HepG2 (cell line): ENCODE results near the gene URGCP. TPM values are rescaled to one million over a fixed set of nuclear protein-coding genes. Genes with fewer than 3 reads are reported as not detected.

Source experiments
- ADNP ChIP-seq: sonication (generic); formaldehyde crosslinking; IDR thresholded peaks from 2 replicates; pipeline ENCODE4 v1.4.0; 2020; ENCODE audit warnings: missing genetic modification reagents
- CEBPB ChIP-seq: IDR thresholded peaks from 2 replicates; pipeline ENCODE4 v1.6.1; 2011; ENCODE audit warnings: low read depth, low read length, improper control_type of control experiment, borderline replicate concordance
- EZH2 ChIP-seq: conservative IDR thresholded peaks from 2 replicates; pipeline ENCODE4 v1.6.1; 2012; ENCODE audit warnings: mild to moderate bottlenecking, low read depth, low read length, moderate library complexity
- GATAD1 ChIP-seq: IDR thresholded peaks from 2 replicates; pipeline ENCODE4 v1.6.1; 2016; ENCODE audit warnings: missing genetic modification reagents, missing compliant biosample characterization
- HMGXB3 ChIP-seq: sonication (generic); formaldehyde crosslinking; IDR thresholded peaks from 2 replicates; pipeline ENCODE4 v1.4.0; 2020; ENCODE audit warnings: missing genetic modification reagents, borderline replicate concordance
- MAFG ChIP-seq: sonication (generic); formaldehyde crosslinking; IDR thresholded peaks from 2 replicates; pipeline ENCODE4 v1.5.1; 2020; ENCODE audit warnings: mild to moderate bottlenecking, missing genetic modification reagents
- MYNN ChIP-seq: sonication (generic); formaldehyde crosslinking; IDR thresholded peaks from 2 replicates; pipeline ENCODE4 v1.4.0; 2020; ENCODE audit warnings: mild to moderate bottlenecking, low read depth, missing genetic modification reagents
- RFX3 ChIP-seq: IDR thresholded peaks from 2 replicates; pipeline ENCODE4 v1.6.1; 2016; ENCODE audit warnings: missing biosample characterization, missing genetic modification reagents
- SNRNP70 ChIP-seq: fragments of 200-400 bp; formaldehyde crosslinking; IDR thresholded peaks from 2 replicates; pipeline ENCODE4 v1.6.1; 2017; ENCODE audit warnings: mild to moderate bottlenecking, low read depth, low read length, moderate library complexity
- STAT6 ChIP-seq: sonication (generic); formaldehyde crosslinking; IDR thresholded peaks from 2 replicates; pipeline ENCODE4 v1.4.0; 2020; ENCODE audit warnings: missing genetic modification reagents, mild to moderate bottlenecking, borderline replicate concordance
- TOPORS ChIP-seq: sonication (generic); formaldehyde crosslinking; IDR thresholded peaks from 2 replicates; pipeline ENCODE4 v1.8.0; 2023; ENCODE audit warnings: mild to moderate bottlenecking, missing genetic modification reagents
- ZBTB33 ChIP-seq: sonication (generic); formaldehyde crosslinking; IDR thresholded peaks from 2 replicates; pipeline ENCODE4 v1.4.0; 2020; ENCODE audit warnings: missing genetic modification reagents
- ZFP62 ChIP-seq: sonication (generic); formaldehyde crosslinking; IDR thresholded peaks from 2 replicates; pipeline ENCODE4 v1.4.0; 2020; ENCODE audit warnings: missing genetic modification reagents
- ZNF552 ChIP-seq: sonication (generic); formaldehyde crosslinking; IDR thresholded peaks from 2 replicates; pipeline ENCODE4 v1.9.0; 2022; ENCODE audit warnings: missing genetic modification reagents, mild to moderate bottlenecking, borderline replicate concordance
- ZNF605 ChIP-seq: sonication (generic); formaldehyde crosslinking; IDR thresholded peaks from 2 replicates; pipeline ENCODE4 v1.8.0; 2022; ENCODE audit warnings: mild to moderate bottlenecking, missing genetic modification reagents
- ZNF615 ChIP-seq: sonication (generic); formaldehyde crosslinking; IDR thresholded peaks from 2 replicates; pipeline ENCODE4 v1.5.0; 2020; ENCODE audit warnings: mild to moderate bottlenecking, missing genetic modification reagents, borderline replicate concordance
- ZNF878 ChIP-seq: sonication (generic); formaldehyde crosslinking; IDR thresholded peaks from 2 replicates; pipeline ENCODE4 v1.8.1; 2023; ENCODE audit warnings: mild to moderate bottlenecking, missing genetic modification reagents, moderate library complexity
- ZSCAN22 ChIP-seq: sonication (generic); formaldehyde crosslinking; IDR thresholded peaks from 2 replicates; pipeline ENCODE4 v1.4.0; 2020; ENCODE audit warnings: mild to moderate bottlenecking, missing genetic modification reagents
- polyA plus RNA-seq, 8 experiments: library from polyadenylated mRNA; depleted of rRNA in 3 of 8; stranded (reverse) in 7 of 8; unstranded in 1 of 8; fragments of >200 nt; fragmentation: Illumina TruSeq in 4 of 8; extraction: Trizol in 4 of 8; gene quantifications; 2 replicates each; pipeline versions ENCODE4 v1.2.1 to v1.2.3, GENCODE V29; 2011 to 2016; ENCODE audit warnings: low read depth in 4 of 8, missing spikeins in 1 of 8, mixed read lengths in 1 of 8; ENCODE audit not compliant: insufficient read depth in 1 of 8
- total RNA-seq, 5 experiments: library from RNA; depleted of rRNA; stranded (reverse); fragments of >200 nt; fragmentation: Illumina TruSeq; extraction: Trizol; gene quantifications; 2 replicates each; pipeline ENCODE4 v1.2.3, GENCODE V29; 2016; ENCODE audit warnings: low read depth in 1 of 5

URGCP gene
- total and polyA plus RNA-seq, 2 of the 13 experiments (the other 11 are each of a cell fraction or from before 2014, with no cell fraction given) = 22.3 to 25.8 TPM

GRCh38 chr7:43869006-43869866 lies 37.2 kb downstream of the URGCP start, which contains the start of gene MRPS24 (continued):
- no peak for TF ChIP-seq STAT6 (CRISPR knock-in tag)
- TF ChIP-seq TOPORS (CRISPR knock-in tag) = 0 out of 2 replicates have a peak, but pooled peaks have one; percentile 79
- TF ChIP-seq ADNP (CRISPR knock-in tag) = no peak
- no peak for TF ChIP-seq RFX3
- TF ChIP-seq ZBTB33 (CRISPR knock-in tag) = peak; percentile 26; the same call in 1 of the 2 replicates
- 0 out of 2 replicates have a peak, but pooled peaks have one; percentile 46 for TF ChIP-seq MYNN (CRISPR knock-in tag)
- no peak for TF ChIP-seq MAFG (CRISPR knock-in tag)
- TF ChIP-seq ZNF878 (CRISPR knock-in tag) = no peak
- no peak for TF ChIP-seq ZFP62 (CRISPR knock-in tag)
- no peak for TF ChIP-seq CEBPB
- peak; percentile 82; the same call in 1 of the 2 replicates for TF ChIP-seq ZNF552 (CRISPR knock-in tag)
- no peak for TF ChIP-seq ZNF615 (CRISPR knock-in tag)
- no peak for TF ChIP-seq ZSCAN22 (CRISPR knock-in tag)
- no peak for TF ChIP-seq ZNF605
- peak; percentile 18; the same call in 1 of the 2 replicates for TF ChIP-seq HMGXB3
- TF ChIP-seq EZH2 = no peak
- TF ChIP-seq SNRNP70 = no peak
- TF ChIP-seq GATAD1 (CRISPR knock-in tag) = peak; percentile 79
